GM23338 (cell line): ENCODE measurements around the gene TTC3.

Experiments
- CREB1 ChIP-seq: fragments of 250-450 bp; sonication (Bioruptor Pico); IDR thresholded peaks from 2 replicates; pipeline ENCODE4 v1.5.0; 2020; ENCODE audit warnings: low read depth, mild to moderate bottlenecking, moderate library complexity
- EZH2 ChIP-seq: fragments of 200-600 bp; sonication (generic); IDR thresholded peaks from one replicate; pipeline ENCODE4 v1.8.0; 2017; ENCODE audit warnings: antibody characterized with exemption, mild to moderate bottlenecking, low read depth; ENCODE audit not compliant: unreplicated experiment
- EZH2phosphoT487 ChIP-seq: fragments of 200-600 bp; sonication (generic); IDR thresholded peaks from one replicate; pipeline ENCODE4 v1.8.1; 2018; ENCODE audit warnings: antibody characterized with exemption; ENCODE audit not compliant: unreplicated experiment
- JUNB ChIP-seq: IDR thresholded peaks from one replicate; pipeline ENCODE4 v1.6.1; 2016; ENCODE audit warnings: antibody characterized with exemption; ENCODE audit not compliant: unreplicated experiment
- POLR2AphosphoS5 ChIP-seq: IDR thresholded peaks from 2 replicates; pipeline ENCODE4 v1.6.1; 2016; ENCODE audit warnings: antibody characterized with exemption, low read depth
- STAT1 ChIP-seq: IDR thresholded peaks from one replicate; pipeline ENCODE4 v1.6.1; 2016; ENCODE audit warnings: antibody characterized with exemption; ENCODE audit not compliant: unreplicated experiment
- ZNF114 ChIP-seq: fragments of 250-450 bp; sonication (Bioruptor Pico); IDR thresholded peaks from 2 replicates; pipeline ENCODE4 v1.5.0; 2020; ENCODE audit warnings: mild to moderate bottlenecking, moderate library complexity
- TF ChIP-seq, protein P1 (sequence below), 2 experiments: fragments of 200-600 bp in 1 of 2; sonication (generic) in 1 of 2; conservative IDR thresholded peaks; 2 replicates each; pipeline versions ENCODE4 v1.5.1 to v1.6.1; 2016 to 2017; ENCODE audit warnings: antibody characterized with exemption in 2 of 2, low read depth in 2 of 2, mild to moderate bottlenecking in 2 of 2, moderate library complexity in 1 of 2
- TF ChIP-seq, protein P2 (sequence below): IDR thresholded peaks from one replicate; pipeline ENCODE4 v1.6.1; 2018; ENCODE audit warnings: antibody characterized with exemption; ENCODE audit not compliant: unreplicated experiment
- TF ChIP-seq, protein P3 (sequence below): IDR thresholded peaks from 2 replicates; pipeline ENCODE4 v1.6.1; 2016; ENCODE audit warnings: antibody characterized with exemption

DNA sequence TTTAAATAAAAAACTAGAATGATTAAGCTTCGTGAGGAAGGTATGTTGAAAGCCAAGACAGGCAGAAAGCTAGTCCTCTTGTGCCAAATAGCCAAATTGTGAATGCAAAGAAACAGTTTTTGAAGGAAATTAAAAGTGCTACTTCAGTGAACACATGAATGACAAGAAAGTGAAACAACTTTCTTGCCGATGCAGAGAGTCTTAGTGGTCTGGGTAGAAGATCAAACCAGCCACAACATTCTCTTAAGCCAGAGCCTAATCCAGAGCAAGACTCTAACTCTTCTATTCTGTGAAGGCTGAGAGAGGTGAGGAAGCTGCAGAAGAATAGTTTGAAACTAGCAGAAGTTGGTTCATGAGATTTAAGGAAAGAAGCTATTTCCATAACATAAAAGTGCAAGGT is 63.2 kb downstream of the TTC3 start:
- TF ChIP-seq, protein P1, sequence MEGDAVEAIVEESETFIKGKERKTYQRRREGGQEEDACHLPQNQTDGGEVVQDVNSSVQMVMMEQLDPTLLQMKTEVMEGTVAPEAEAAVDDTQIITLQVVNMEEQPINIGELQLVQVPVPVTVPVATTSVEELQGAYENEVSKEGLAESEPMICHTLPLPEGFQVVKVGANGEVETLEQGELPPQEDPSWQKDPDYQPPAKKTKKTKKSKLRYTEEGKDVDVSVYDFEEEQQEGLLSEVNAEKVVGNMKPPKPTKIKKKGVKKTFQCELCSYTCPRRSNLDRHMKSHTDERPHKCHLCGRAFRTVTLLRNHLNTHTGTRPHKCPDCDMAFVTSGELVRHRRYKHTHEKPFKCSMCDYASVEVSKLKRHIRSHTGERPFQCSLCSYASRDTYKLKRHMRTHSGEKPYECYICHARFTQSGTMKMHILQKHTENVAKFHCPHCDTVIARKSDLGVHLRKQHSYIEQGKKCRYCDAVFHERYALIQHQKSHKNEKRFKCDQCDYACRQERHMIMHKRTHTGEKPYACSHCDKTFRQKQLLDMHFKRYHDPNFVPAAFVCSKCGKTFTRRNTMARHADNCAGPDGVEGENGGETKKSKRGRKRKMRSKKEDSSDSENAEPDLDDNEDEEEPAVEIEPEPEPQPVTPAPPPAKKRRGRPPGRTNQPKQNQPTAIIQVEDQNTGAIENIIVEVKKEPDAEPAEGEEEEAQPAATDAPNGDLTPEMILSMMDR (conservative IDR thresholded peaks at IDR 0.05; ENCODE audit: low read depth in 2 of 2): no peak
- no peak for TF ChIP-seq EZH2
- TF ChIP-seq POLR2AphosphoS5: no peak
- TF ChIP-seq, protein P2, sequence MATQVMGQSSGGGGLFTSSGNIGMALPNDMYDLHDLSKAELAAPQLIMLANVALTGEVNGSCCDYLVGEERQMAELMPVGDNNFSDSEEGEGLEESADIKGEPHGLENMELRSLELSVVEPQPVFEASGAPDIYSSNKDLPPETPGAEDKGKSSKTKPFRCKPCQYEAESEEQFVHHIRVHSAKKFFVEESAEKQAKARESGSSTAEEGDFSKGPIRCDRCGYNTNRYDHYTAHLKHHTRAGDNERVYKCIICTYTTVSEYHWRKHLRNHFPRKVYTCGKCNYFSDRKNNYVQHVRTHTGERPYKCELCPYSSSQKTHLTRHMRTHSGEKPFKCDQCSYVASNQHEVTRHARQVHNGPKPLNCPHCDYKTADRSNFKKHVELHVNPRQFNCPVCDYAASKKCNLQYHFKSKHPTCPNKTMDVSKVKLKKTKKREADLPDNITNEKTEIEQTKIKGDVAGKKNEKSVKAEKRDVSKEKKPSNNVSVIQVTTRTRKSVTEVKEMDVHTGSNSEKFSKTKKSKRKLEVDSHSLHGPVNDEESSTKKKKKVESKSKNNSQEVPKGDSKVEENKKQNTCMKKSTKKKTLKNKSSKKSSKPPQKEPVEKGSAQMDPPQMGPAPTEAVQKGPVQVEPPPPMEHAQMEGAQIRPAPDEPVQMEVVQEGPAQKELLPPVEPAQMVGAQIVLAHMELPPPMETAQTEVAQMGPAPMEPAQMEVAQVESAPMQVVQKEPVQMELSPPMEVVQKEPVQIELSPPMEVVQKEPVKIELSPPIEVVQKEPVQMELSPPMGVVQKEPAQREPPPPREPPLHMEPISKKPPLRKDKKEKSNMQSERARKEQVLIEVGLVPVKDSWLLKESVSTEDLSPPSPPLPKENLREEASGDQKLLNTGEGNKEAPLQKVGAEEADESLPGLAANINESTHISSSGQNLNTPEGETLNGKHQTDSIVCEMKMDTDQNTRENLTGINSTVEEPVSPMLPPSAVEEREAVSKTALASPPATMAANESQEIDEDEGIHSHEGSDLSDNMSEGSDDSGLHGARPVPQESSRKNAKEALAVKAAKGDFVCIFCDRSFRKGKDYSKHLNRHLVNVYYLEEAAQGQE: no peak
- no peak for TF ChIP-seq EZH2phosphoT487
- no peak for TF ChIP-seq JUNB
- TF ChIP-seq ZNF114 (CRISPR knock-in tag): no peak
- no peak for TF ChIP-seq STAT1
- TF ChIP-seq, protein P3, sequence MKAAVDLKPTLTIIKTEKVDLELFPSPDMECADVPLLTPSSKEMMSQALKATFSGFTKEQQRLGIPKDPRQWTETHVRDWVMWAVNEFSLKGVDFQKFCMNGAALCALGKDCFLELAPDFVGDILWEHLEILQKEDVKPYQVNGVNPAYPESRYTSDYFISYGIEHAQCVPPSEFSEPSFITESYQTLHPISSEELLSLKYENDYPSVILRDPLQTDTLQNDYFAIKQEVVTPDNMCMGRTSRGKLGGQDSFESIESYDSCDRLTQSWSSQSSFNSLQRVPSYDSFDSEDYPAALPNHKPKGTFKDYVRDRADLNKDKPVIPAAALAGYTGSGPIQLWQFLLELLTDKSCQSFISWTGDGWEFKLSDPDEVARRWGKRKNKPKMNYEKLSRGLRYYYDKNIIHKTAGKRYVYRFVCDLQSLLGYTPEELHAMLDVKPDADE: no peak
- TF ChIP-seq CREB1 (CRISPR knock-in tag): no peak
